Keratinocyte (primary cell): Measurements from ENCODE around the gene RAB11FIP4. TPM values are rescaled to one million over a fixed set of nuclear protein-coding genes. Genes with fewer than 3 reads are reported as not detected.

Source experiments
- DNase-seq: peaks from one replicate; pipeline ENCODE4 v3.0.0-alpha.2; 2011; ENCODE audit warnings: low read depth, missing footprints, low spot score
- FAIRE-seq: peaks from 2 replicates; lab custom pipeline; 2011; peaks lifted over from hg19 to GRCh38; lab: Jason Lieb, UNC
- H2AFZ ChIP-seq: 2 replicates; pipeline ENCODE4 v1.6.0; 2012; ENCODE audit warnings: low read length, control low read depth, inconsistent platforms; ENCODE audit not compliant: control insufficient read depth
- H3K27ac ChIP-seq: 2 replicates; pipeline ENCODE4 v1.5.1; 2011; ENCODE audit warnings: low read length; ENCODE audit not compliant: control insufficient read depth, insufficient read depth
- H3K27me3 ChIP-seq: 3 replicates; pipeline ENCODE4 v1.6.0; 2011; ENCODE audit warnings: low read length; ENCODE audit not compliant: control insufficient read depth, insufficient read depth; ENCODE audit errors: extremely low read depth
- H3K36me3 ChIP-seq, 2 experiments: 2 replicates in 1 of 2; 3 replicates in 1 of 2; pipeline ENCODE4 v1.5.1; 2011; ENCODE audit warnings: low read length in 2 of 2, mild to moderate bottlenecking in 1 of 2; ENCODE audit not compliant: control insufficient read depth in 2 of 2, insufficient read depth in 2 of 2; ENCODE audit errors: extremely low read depth in 1 of 2
- H3K4me1 ChIP-seq: 3 replicates; pipeline ENCODE4 v1.5.1; 2011; ENCODE audit warnings: low read length; ENCODE audit not compliant: control insufficient read depth, insufficient read depth; ENCODE audit errors: extremely low read depth
- H3K4me2 ChIP-seq: 3 replicates; pipeline ENCODE4 v1.6.0; 2011; ENCODE audit warnings: low read depth, low read length; ENCODE audit not compliant: control insufficient read depth, insufficient read depth; ENCODE audit errors: extremely low read depth
- H3K4me3 ChIP-seq, 3 experiments: fragments of 200-600 bp in 1 of 3; sonication (generic) in 1 of 3; 2 replicates in 2 of 3; 3 replicates in 1 of 3; pipeline ENCODE4 v1.5.1; 2011 to 2016; ENCODE audit warnings: low read length in 3 of 3, mild to moderate bottlenecking in 3 of 3, control low read depth in 2 of 3, inconsistent platforms in 1 of 3, low read depth in 1 of 3, mixed read lengths in 1 of 3, mixed run types in 1 of 3, moderate library complexity in 1 of 3; ENCODE audit not compliant: control insufficient read depth in 2 of 3, insufficient read depth in 2 of 3; ENCODE audit errors: extremely low read depth in 1 of 3
- H3K79me2 ChIP-seq: 2 replicates; pipeline ENCODE4 v1.6.0; 2012; ENCODE audit warnings: low read length; ENCODE audit not compliant: control insufficient read depth, insufficient read depth
- H3K9ac ChIP-seq: 3 replicates; pipeline ENCODE4 v1.6.0; 2011; ENCODE audit warnings: low read length; ENCODE audit not compliant: control insufficient read depth, insufficient read depth; ENCODE audit errors: extremely low read depth
- H3K9me1 ChIP-seq: 3 replicates; pipeline ENCODE4 v1.6.0; 2011; ENCODE audit warnings: low read length; ENCODE audit not compliant: control insufficient read depth, insufficient read depth; ENCODE audit errors: extremely low read depth
- H3K9me3 ChIP-seq: 2 replicates; pipeline ENCODE4 v1.5.1; 2012; ENCODE audit warnings: low read depth, low read length; ENCODE audit not compliant: control insufficient read depth
- H4K20me1 ChIP-seq: 3 replicates; pipeline ENCODE4 v1.6.0; 2011; ENCODE audit warnings: low read length; ENCODE audit not compliant: control insufficient read depth, insufficient read depth; ENCODE audit errors: extremely low read depth
- EZH2 ChIP-seq: IDR thresholded peaks from one replicate; pipeline ENCODE4 v1.6.1; 2012; ENCODE audit warnings: inconsistent platforms, mild to moderate bottlenecking, low read length, moderate library complexity
- dilution Hi-C: fragments of 300-500 bp; cut with MboI; formaldehyde crosslinking; loops from one replicate; pipeline ENCODE4 v1.7.0; 2020; ENCODE audit warnings: low sequenced_read_pairs; ENCODE audit not compliant: extremely low pct_ligation_motif_present
- polyA plus RNA-seq, 5 experiments: library from polyadenylated mRNA; depleted of rRNA in 3 of 5; stranded (reverse) in 3 of 5; stranded (forward) in 1 of 5; unstranded in 1 of 5; fragments of >200 nt; gene quantifications; 1 replicate in 1 of 5; 2 replicates in 3 of 5; 3 replicates in 1 of 5; pipeline versions ENCODE4 v1.2.1 to v1.2.3, GENCODE V29; 2011 to 2012; ENCODE audit warnings: missing spikeins in 2 of 5, low read depth in 1 of 5, low replicate concordance in 1 of 5
- TF ChIP-seq, protein P1 (sequence below), 3 experiments: IDR thresholded peaks in 1 of 3; conservative IDR thresholded peaks in 1 of 3; optimal IDR thresholded peaks in 1 of 3; 2 replicates in 2 of 3; 3 replicates in 1 of 3; pipeline versions ENCODE3 to v1.5.1; 2011; ENCODE audit warnings: low read length in 3 of 3, mild to moderate bottlenecking in 3 of 3, moderate library complexity in 2 of 3, control low read depth in 1 of 3, inconsistent platforms in 1 of 3; ENCODE audit not compliant: insufficient read depth in 2 of 3; ENCODE audit errors: extremely low read depth in 1 of 3

RAB11FIP4 gene
- polyA plus RNA-seq, 1 donor (not counting 4 experiments of a cell fraction or from before 2014, with no cell fraction given) = 9.1 TPM

GRCh38 chr17:31398381-31399311 lies 7.2 kb downstream of the RAB11FIP4 start:
- FAIRE-seq = no peak
- dilution Hi-C loops = no loop called here
- no peaks in the 10 kb centered on the region for H3K36me3 ChIP-seq

GRCh38 chr17:31400481-31400950 lies 9.0 kb downstream of the RAB11FIP4 start:
- Histone ChIP-seq H3K4me3 (no peak overlapping the region), H3K79me2 (no peaks in the 10 kb centered on the region), H3K9me1 (no peaks in the 10 kb centered on the region), H2AFZ (no peak overlapping the region), H3K9me3 (no peaks in the 10 kb centered on the region), H3K9ac (no peak overlapping the region), H3K27ac (no peak overlapping the region), H3K4me2 (no peak overlapping the region), H3K4me1 (no peaks in the 10 kb centered on the region), H3K27me3 (no peaks in the 10 kb centered on the region), H4K20me1 (no peaks in the 10 kb centered on the region), H3K36me3 (no peaks in the 10 kb centered on the region)
- dilution Hi-C loops = no loop called here
- DNase-seq = no peak
- no peak for TF ChIP-seq EZH2
- no peak for FAIRE-seq

More at GRCh38 chr17:31398381-31399311, 7.2 kb downstream of the RAB11FIP4 start:
- Histone ChIP-seq H3K4me3 (no peak overlapping the region), H3K9me1 (no peaks in the 10 kb centered on the region), H3K9me3 (no peaks in the 10 kb centered on the region), H2AFZ (no peak overlapping the region), H3K4me1 (no peaks in the 10 kb centered on the region), H3K79me2 (no peaks in the 10 kb centered on the region), H3K9ac (no peak overlapping the region), H3K4me2 (no peak overlapping the region), H3K27ac (no peak overlapping the region), H4K20me1 (no peaks in the 10 kb centered on the region), H3K27me3 (peaks cover under 1% of the 10 kb centered on the region)
- TF ChIP-seq, protein P1, sequence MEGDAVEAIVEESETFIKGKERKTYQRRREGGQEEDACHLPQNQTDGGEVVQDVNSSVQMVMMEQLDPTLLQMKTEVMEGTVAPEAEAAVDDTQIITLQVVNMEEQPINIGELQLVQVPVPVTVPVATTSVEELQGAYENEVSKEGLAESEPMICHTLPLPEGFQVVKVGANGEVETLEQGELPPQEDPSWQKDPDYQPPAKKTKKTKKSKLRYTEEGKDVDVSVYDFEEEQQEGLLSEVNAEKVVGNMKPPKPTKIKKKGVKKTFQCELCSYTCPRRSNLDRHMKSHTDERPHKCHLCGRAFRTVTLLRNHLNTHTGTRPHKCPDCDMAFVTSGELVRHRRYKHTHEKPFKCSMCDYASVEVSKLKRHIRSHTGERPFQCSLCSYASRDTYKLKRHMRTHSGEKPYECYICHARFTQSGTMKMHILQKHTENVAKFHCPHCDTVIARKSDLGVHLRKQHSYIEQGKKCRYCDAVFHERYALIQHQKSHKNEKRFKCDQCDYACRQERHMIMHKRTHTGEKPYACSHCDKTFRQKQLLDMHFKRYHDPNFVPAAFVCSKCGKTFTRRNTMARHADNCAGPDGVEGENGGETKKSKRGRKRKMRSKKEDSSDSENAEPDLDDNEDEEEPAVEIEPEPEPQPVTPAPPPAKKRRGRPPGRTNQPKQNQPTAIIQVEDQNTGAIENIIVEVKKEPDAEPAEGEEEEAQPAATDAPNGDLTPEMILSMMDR (optimal IDR thresholded peaks at IDR 0.05 in 1 of 3, IDR thresholded peaks at IDR 0.05 in 1 of 3, conservative IDR thresholded peaks at IDR 0.05 in 1 of 3; ENCODE audit: extremely low read depth in 1 of 3, insufficient read depth in 2 of 3, low read length in 3 of 3) = no peak
- TF ChIP-seq EZH2 = no peak
- no peak for DNase-seq
